Kidney (tissue), 14 donors: ENCODE data around the gene C9orf50. TPM values are rescaled to one million over a fixed set of nuclear protein-coding genes. Genes with fewer than 3 reads are reported as not detected.

Experiments
- DNase-seq, 5 donors: peaks; one replicate each; pipeline ENCODE4 v3.0.0-alpha.2; 2013 to 2020
- FAIRE-seq: peaks from 2 replicates; lab custom pipeline; 2012; peaks lifted over from hg19 to GRCh38; lab: Jason Lieb, UNC
- H3K27ac ChIP-seq, 2 donors: one replicate each; pipeline ENCODE4 v1.7.0; 2013; ENCODE audit warnings: low read depth in 2 of 2, low read length in 2 of 2, inconsistent platforms in 1 of 2
- H3K27me3 ChIP-seq: one replicate; pipeline ENCODE4 v1.7.1; 2013; ENCODE audit warnings: low read length, inconsistent platforms; ENCODE audit not compliant: control insufficient read depth, insufficient read depth
- H3K36me3 ChIP-seq, 3 donors: one replicate each; pipeline versions ENCODE4 v1.7.0 to v1.7.1; 2013; ENCODE audit warnings: low read length in 3 of 3, control low read depth in 1 of 3, inconsistent platforms in 1 of 3; ENCODE audit not compliant: insufficient read depth in 3 of 3, control insufficient read depth in 2 of 3
- H3K4me1 ChIP-seq, 3 donors: one replicate each; pipeline versions ENCODE4 v1.7.0 to v1.7.1; 2013; ENCODE audit warnings: low read length in 3 of 3, inconsistent platforms in 1 of 3, low read depth in 1 of 3; ENCODE audit not compliant: control insufficient read depth in 2 of 3, insufficient read depth in 2 of 3
- H3K4me3 ChIP-seq, 3 donors: one replicate each; pipeline versions ENCODE4 v1.7.0 to v1.8.1; 2013; ENCODE audit warnings: low read length in 3 of 3, control low read depth in 1 of 3, inconsistent platforms in 1 of 3
- H3K9ac ChIP-seq, 3 donors: one replicate each; pipeline versions ENCODE4 v1.7.0 to v1.7.1; 2013; ENCODE audit warnings: low read length in 3 of 3, control low read depth in 1 of 3, inconsistent platforms in 1 of 3
- H3K9me3 ChIP-seq, 3 donors: one replicate each; pipeline versions ENCODE4 v1.7.0 to v1.7.1; 2013; ENCODE audit warnings: low read length in 3 of 3, control low read depth in 1 of 3, inconsistent platforms in 1 of 3; ENCODE audit not compliant: control insufficient read depth in 2 of 3, insufficient read depth in 1 of 3
- CTCF ChIP-seq: IDR thresholded peaks from 3 replicates; pipeline ENCODE4 v1.5.1; 2012; ENCODE audit warnings: mild to moderate bottlenecking, moderate library complexity, borderline replicate concordance; ENCODE audit not compliant: insufficient read depth; ENCODE audit errors: extremely low read depth
- intact Hi-C: fragments of 100-400 bp; cut with DNase I; formaldehyde crosslinking; loops from one replicate; pipeline ENCODE4 v1.11.1; 2022
- polyA plus RNA-seq: library from polyadenylated mRNA; stranded (reverse); fragments of 350-450 nt; fragmentation: Illumina TruSeq; extraction: RNeasy Lipid Tissue Mini Kit (QIAGEN cat#74804); gene quantifications from one replicate; pipeline ENCODE4 v1.2.3, GENCODE V29; 2014; ENCODE audit warnings: low read depth, low replicate concordance; ENCODE audit not compliant: insufficient read depth
- total RNA-seq: library from RNA; stranded (reverse); fragmentation: NEBNext Ultra II Directional; extraction: Animal tissue kit (Norgen Biotek cat#: 25700); gene quantifications from one replicate; pipeline ENCODE4 v1.2.1, GENCODE V29; 2021
- donor health status: control.
- donor health status: control.
- donor health status: control.
- donor health status: control.
- donor health status: control.
- donor health status: DM: yes; HTN: yes; CAD: no.
- donor health status: Normal renal cell carcinoma (clear cell type).

The C9orf50 gene
- total and polyA plus RNA-seq, 2 donors from 2014 or later = 1.1 to 2.8 TPM

- Histone ChIP-seq H3K36me3 (peaks cover 0 to 29% (median 24%) of the 10 kb centered on the region in 3 donors), H3K9me3 (no peaks in the 10 kb centered on the region), H3K27ac (no peak overlapping the region), H3K4me3 (no peak overlapping the region), H3K4me1 (peaks cover 0 to 28% (median 6%) of the 10 kb centered on the region in 3 donors), H3K9ac (no peak overlapping the region), H3K27me3 (no peaks in the 10 kb centered on the region)
- no peak for DNase-seq
- no peak for FAIRE-seq
- TF ChIP-seq CTCF = no peak
- intact Hi-C loops = no loop called here
These were observed 11.6 kb upstream of the C9orf50 start for GRCh38 chr9:129632460-129632859.

GRCh38 chr9:129631674-129632129 lies 10.8 kb upstream of the C9orf50 start:
- intact Hi-C loops = no loop called here
- H3K4me3 ChIP-seq = no peak overlapping the region
- no peak for FAIRE-seq

GRCh38 chr9:129630967-129631673 lies 10.2 kb upstream of the C9orf50 start:
- no peak overlapping the region for H3K9ac ChIP-seq
- no peaks in the 10 kb centered on the region for H3K27me3 ChIP-seq
- H3K9me3 ChIP-seq = no peaks in the 10 kb centered on the region
- H3K4me1 ChIP-seq = peaks cover 0 to 33% (median 6%) of the 10 kb centered on the region in 3 donors
- H3K36me3 ChIP-seq = peaks cover 0 to 22% (median 19%) of the 10 kb centered on the region in 3 donors
- intact Hi-C loops = no loop called here
- no peak overlapping the region for H3K4me3 ChIP-seq
- FAIRE-seq (no peak), DNase-seq (no peak)
- no peak overlapping the region for H3K27ac ChIP-seq
- no peak for TF ChIP-seq CTCF

More at GRCh38 chr9:129631674-129632129, 10.8 kb upstream of the C9orf50 start:
- Histone ChIP-seq H3K9me3 (no peaks in the 10 kb centered on the region), H3K9ac (no peak overlapping the region), H3K36me3 (peaks cover 0 to 22% (median 19%) of the 10 kb centered on the region in 3 donors), H3K27ac (no peak overlapping the region), H3K4me1 (peaks cover 0 to 33% (median 6%) of the 10 kb centered on the region in 3 donors), H3K27me3 (no peaks in the 10 kb centered on the region)
- no peak for TF ChIP-seq CTCF
- no peak for DNase-seq
